B cell (primary cell): Measurements from ENCODE around the gene ECE2.

Experiments
- EZH2 ChIP-seq: IDR thresholded peaks from 2 replicates; pipeline ENCODE4 v1.6.1; 2012; ENCODE audit warnings: borderline replicate concordance, low read depth, mild to moderate bottlenecking, moderate library complexity, low read length; ENCODE audit not compliant: insufficient read depth, poor library complexity, severe bottlenecking
- TF ChIP-seq, protein P1 (sequence below): fragments of 200-600 bp; IDR thresholded peaks from one replicate; pipeline ENCODE4 v1.8.0; 2022; ENCODE audit warnings: antibody characterized with exemption, mild to moderate bottlenecking

DNA sequence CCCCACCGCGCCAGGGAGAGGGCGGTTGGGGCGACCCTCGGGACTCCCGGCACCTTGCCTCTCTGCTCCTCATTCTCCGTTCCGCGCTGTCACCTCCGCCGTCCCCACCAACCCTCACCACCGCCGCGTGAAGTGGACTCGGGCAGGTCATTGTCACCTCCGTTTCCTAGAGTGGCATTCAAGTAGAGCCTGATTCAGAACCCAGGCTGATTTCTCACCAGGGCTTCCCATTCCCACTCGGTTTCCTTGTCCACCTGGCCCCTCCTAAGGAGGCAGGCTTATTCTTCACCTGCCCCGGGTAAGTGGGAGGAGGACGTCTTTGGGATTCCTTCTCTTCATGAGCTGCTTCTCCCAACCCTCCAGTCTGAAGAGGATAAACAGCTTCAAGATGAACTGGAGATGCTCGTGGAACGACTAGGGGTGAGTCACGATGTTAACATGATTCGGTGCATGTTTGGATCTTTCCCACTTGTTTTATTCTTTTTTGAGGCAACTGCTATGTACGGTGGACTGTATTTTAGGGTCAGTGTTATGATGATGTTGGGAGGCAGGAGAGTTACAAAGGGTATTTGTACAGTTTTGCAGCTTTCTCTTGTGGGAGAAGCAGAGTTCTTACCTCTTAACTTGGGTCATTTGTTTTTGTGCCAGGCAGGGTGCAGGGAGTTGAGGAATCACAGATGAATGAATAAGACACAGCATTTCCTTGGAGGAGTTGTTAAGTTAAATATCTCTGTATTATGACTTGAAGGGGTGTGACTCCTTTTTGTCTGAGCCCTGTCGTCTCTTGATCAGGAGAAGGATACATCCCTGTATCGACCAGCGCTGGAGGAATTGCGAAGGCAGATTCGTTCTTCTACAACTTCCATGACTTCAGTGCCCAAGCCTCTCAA, 23.9 kb downstream of the ECE2 start:
- TF ChIP-seq, protein P1, sequence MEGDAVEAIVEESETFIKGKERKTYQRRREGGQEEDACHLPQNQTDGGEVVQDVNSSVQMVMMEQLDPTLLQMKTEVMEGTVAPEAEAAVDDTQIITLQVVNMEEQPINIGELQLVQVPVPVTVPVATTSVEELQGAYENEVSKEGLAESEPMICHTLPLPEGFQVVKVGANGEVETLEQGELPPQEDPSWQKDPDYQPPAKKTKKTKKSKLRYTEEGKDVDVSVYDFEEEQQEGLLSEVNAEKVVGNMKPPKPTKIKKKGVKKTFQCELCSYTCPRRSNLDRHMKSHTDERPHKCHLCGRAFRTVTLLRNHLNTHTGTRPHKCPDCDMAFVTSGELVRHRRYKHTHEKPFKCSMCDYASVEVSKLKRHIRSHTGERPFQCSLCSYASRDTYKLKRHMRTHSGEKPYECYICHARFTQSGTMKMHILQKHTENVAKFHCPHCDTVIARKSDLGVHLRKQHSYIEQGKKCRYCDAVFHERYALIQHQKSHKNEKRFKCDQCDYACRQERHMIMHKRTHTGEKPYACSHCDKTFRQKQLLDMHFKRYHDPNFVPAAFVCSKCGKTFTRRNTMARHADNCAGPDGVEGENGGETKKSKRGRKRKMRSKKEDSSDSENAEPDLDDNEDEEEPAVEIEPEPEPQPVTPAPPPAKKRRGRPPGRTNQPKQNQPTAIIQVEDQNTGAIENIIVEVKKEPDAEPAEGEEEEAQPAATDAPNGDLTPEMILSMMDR: no peak
- no peak for TF ChIP-seq EZH2
